GM12878 (cell line): ENCODE measurements around the gene CYB5B. TPM values are rescaled to one million over a fixed set of nuclear protein-coding genes. Genes with fewer than 3 reads are reported as not detected.

Experiments used
- ATAC-seq: fragments of 200-7000 bp; cut with Tn5 transposase; 3 replicates; pipeline ENCODE4 v1.9.1; 2020; ENCODE audit warnings: mild to moderate bottlenecking, moderate library complexity
- BruUV-seq: library from RNA; stranded (reverse); fragments of 400-500 nt; replicated peaks from 2 replicates; lab custom pipeline; 2021; lab: Mats Ljungman, UMichigan
- CTCF ChIA-PET: fragments of 300-600 bp; sonication (Branson Sonifier 250); formaldehyde crosslinking; extraction: SDS; loops from one replicate; lab custom pipeline; 2021; ENCODE audit warnings: inconsistent platforms; lab: Yijun Ruan, JAX
- POLR2A ChIA-PET: fragments of 350-600 bp; formaldehyde crosslinking; extraction: SDS; loops from one replicate; lab custom pipeline; 2021; ENCODE audit warnings: inconsistent platforms; lab: Charles Lee
- RAD21 ChIA-PET: fragments of 300-600 bp; sonication (Branson Sonifier 250); formaldehyde crosslinking; loops from one replicate; lab custom pipeline; 2023; ENCODE audit warnings: antibody characterized with exemption; ENCODE audit not compliant: unreplicated experiment; lab: Charles Lee
- SMC1A ChIA-PET: fragments of 300-600 bp; sonication (Branson Sonifier 250); formaldehyde crosslinking; loops from one replicate; lab custom pipeline; 2023; ENCODE audit not compliant: unreplicated experiment, uncharacterized antibody; lab: Charles Lee
- DNase-seq: peaks from one replicate; pipeline ENCODE4 v3.0.0-alpha.2; 2011; ENCODE audit warnings: low read depth, low spot score
- FAIRE-seq: peaks from 3 replicates; lab custom pipeline; 2011; peaks lifted over from hg19 to GRCh38; lab: Jason Lieb, UNC
- H2AFZ ChIP-seq: 2 replicates; pipeline ENCODE4 v1.6.0; 2011; ENCODE audit warnings: low read depth, low read length, control low read depth; ENCODE audit not compliant: control insufficient read depth
- H3K27ac ChIP-seq: 2 replicates; pipeline ENCODE4 v1.5.1; 2011; ENCODE audit warnings: control low read depth; ENCODE audit not compliant: control insufficient read depth, insufficient read depth
- H3K27me3 ChIP-seq, 2 experiments: replicated peaks in 1 of 2; 2 replicates each; pipeline versions ENCODE4 v1.6.0 to v1.6.1; 2011; ENCODE audit warnings: low read length in 1 of 2; ENCODE audit not compliant: control insufficient read depth in 2 of 2, insufficient read depth in 2 of 2
- H3K36me3 ChIP-seq, 2 experiments: 2 replicates each; pipeline ENCODE4 v1.5.1; 2011; ENCODE audit warnings: low read length in 1 of 2; ENCODE audit not compliant: control insufficient read depth in 2 of 2, insufficient read depth in 2 of 2
- H3K4me1 ChIP-seq: 2 replicates; pipeline ENCODE4 v1.6.1; 2011; ENCODE audit warnings: mild to moderate bottlenecking, low read length, moderate library complexity, mixed read lengths; ENCODE audit not compliant: control insufficient read depth, insufficient read depth
- H3K4me2 ChIP-seq: 2 replicates; pipeline ENCODE4 v1.6.0; 2011; ENCODE audit warnings: control low read depth; ENCODE audit not compliant: control insufficient read depth, insufficient read depth
- H3K4me3 ChIP-seq: fragments of 200-600 bp; sonication (generic); 2 replicates; pipeline ENCODE4 v1.5.1; 2016
- H3K79me2 ChIP-seq: 2 replicates; pipeline ENCODE4 v1.6.0; 2011; ENCODE audit warnings: low read length; ENCODE audit not compliant: control insufficient read depth, insufficient read depth
- H3K9ac ChIP-seq: 2 replicates; pipeline ENCODE4 v1.8.0; 2011; ENCODE audit warnings: low read length, control low read depth, mixed read lengths; ENCODE audit not compliant: control insufficient read depth, insufficient read depth
- H3K9me3 ChIP-seq: replicated peaks from 3 replicates; pipeline ENCODE4 v1.5.1; 2011; ENCODE audit warnings: mild to moderate bottlenecking, low read length; ENCODE audit not compliant: control insufficient read depth, insufficient read depth
- H4K20me1 ChIP-seq: 2 replicates; pipeline ENCODE4 v1.6.0; 2011; ENCODE audit not compliant: control insufficient read depth, insufficient read depth
- BHLHE40 ChIP-seq, 2 experiments: fragments of 450-650 bp in 1 of 2; IDR thresholded peaks; 2 replicates each; pipeline ENCODE4 v1.6.1; 2011 to 2017; ENCODE audit warnings: low read depth in 2 of 2, borderline replicate concordance in 1 of 2, improper control_type of control experiment in 1 of 2, low read length in 1 of 2, mild to moderate bottlenecking in 1 of 2
- EZH2 ChIP-seq: IDR thresholded peaks from 2 replicates; pipeline ENCODE4 v1.6.1; 2012; ENCODE audit warnings: low read depth, mild to moderate bottlenecking, control low read depth, inconsistent platforms, low read length, borderline replicate concordance; ENCODE audit not compliant: control insufficient read depth
- FOS ChIP-seq: IDR thresholded peaks from 3 replicates; pipeline ENCODE4 v1.6.1; 2011; ENCODE audit warnings: borderline replicate concordance; ENCODE audit not compliant: insufficient read length; ENCODE audit errors: extremely low read depth
- HDAC2 ChIP-seq: fragments of 200-600 bp; sonication (generic); IDR thresholded peaks from 2 replicates; pipeline ENCODE4 v1.6.1; 2017
- HDGF ChIP-seq: fragments of 450-650 bp; IDR thresholded peaks from 2 replicates; pipeline ENCODE4 v1.6.1; 2016; ENCODE audit warnings: antibody characterized with exemption
- IKZF2 ChIP-seq, 2 experiments: fragments of 450-650 bp; IDR thresholded peaks; 2 replicates each; pipeline ENCODE4 v1.6.1; 2017; ENCODE audit warnings: mild to moderate bottlenecking in 2 of 2, moderate library complexity in 2 of 2
- IRF4 ChIP-seq: IDR thresholded peaks from 2 replicates; pipeline ENCODE4 v1.6.1; 2011; ENCODE audit warnings: low read depth, low read length
- JUND ChIP-seq: IDR thresholded peaks from 2 replicates; pipeline ENCODE4 v1.6.1; 2012; ENCODE audit warnings: low read depth, mild to moderate bottlenecking, low read length, improper control_type of control experiment, moderate library complexity
- KLF5 ChIP-seq: fragments of 450-650 bp; IDR thresholded peaks from 2 replicates; pipeline ENCODE4 v1.6.1; 2014; ENCODE audit warnings: mild to moderate bottlenecking; ENCODE audit not compliant: partially characterized antibody
- MXI1 ChIP-seq: fragments of 150-350 bp; IDR thresholded peaks from 2 replicates; pipeline ENCODE4 v1.6.1; 2011; ENCODE audit warnings: low read depth, mild to moderate bottlenecking, inconsistent platforms, low read length, improper control_type of control experiment
- NR2F1 ChIP-seq: fragments of 450-650 bp; conservative IDR thresholded peaks from 2 replicates; pipeline ENCODE4 v1.6.1; 2017; ENCODE audit warnings: mild to moderate bottlenecking
- PML ChIP-seq: IDR thresholded peaks from 2 replicates; pipeline ENCODE4 v1.6.1; 2012; ENCODE audit warnings: low read length, inconsistent platforms
- SMAD5 ChIP-seq: IDR thresholded peaks from 2 replicates; pipeline ENCODE4 v1.6.1; 2016; ENCODE audit warnings: antibody characterized with exemption, low read depth
- SREBF2 ChIP-seq: IDR thresholded peaks from 2 replicates; pipeline ENCODE4 v1.6.1; 2012; ENCODE audit warnings: mild to moderate bottlenecking, low read length
- ZNF274 ChIP-seq: IDR thresholded peaks from one replicate; pipeline ENCODE4 v1.8.0; 2011; ENCODE audit not compliant: insufficient read length, insufficient read depth
- WGBS: methylation state at CpG from one replicate; pipeline ENCODE4 v1.1.6; 2016; ENCODE audit warnings: low lambda C conversion rate; ENCODE audit not compliant: insufficient replicate concordance, insufficient coverage; ENCODE audit errors: missing lambda C conversion rate; 5-methylcytosine and 5-hydroxymethylcytosine counted together
- in situ Hi-C: fragments of 300-500 bp; cut with MboI; formaldehyde crosslinking; loops from 9 replicates; pipeline ENCODE4 v1.14.3; 2018; ENCODE audit warnings: mixed read lengths
- intact Hi-C: fragments of 100-400 bp; cut with micrococcal nuclease; formaldehyde crosslinking; loops from one replicate; pipeline ENCODE4 v1.14.2; 2022; ENCODE audit not compliant: unreplicated experiment
- polyA plus RNA-seq, 11 experiments: library from polyadenylated mRNA; depleted of rRNA in 4 of 11; unstranded in 6 of 11; stranded (reverse) in 5 of 11; fragments of >200 nt; fragmentation: Nextera tagmentation in 4 of 11; fragmentation: Illumina TruSeq in 1 of 11; extraction: Ambion mirVana in 4 of 11; extraction: Trizol in 1 of 11; gene quantifications; 1 replicate in 1 of 11; 2 replicates in 10 of 11; pipeline versions ENCODE4 v1.2.1 to v1.2.3, GENCODE V29; 2011 to 2016; ENCODE audit warnings: inconsistent platforms in 2 of 11, missing spikeins in 2 of 11, low read depth in 1 of 11
- total RNA-seq, 4 experiments: library from RNA; depleted of rRNA in 3 of 4; stranded (reverse); fragments of >200 nt in 3 of 4; fragmentation: Illumina TruSeq in 1 of 4; extraction: Trizol in 1 of 4; gene quantifications; 2 replicates each; pipeline versions ENCODE4 v1.2.1 to v1.2.3, GENCODE V29; 2013 to 2021
- TF ChIP-seq, protein P1 (sequence below): fragments of 450-650 bp; IDR thresholded peaks from 2 replicates; pipeline ENCODE4 v1.6.1; 2017; ENCODE audit warnings: mild to moderate bottlenecking, moderate library complexity

Gene CYB5B
- total and polyA plus RNA-seq, 10 of the 15 experiments (the other 5 are each of a cell fraction or from before 2014, with no cell fraction given) = 145 to 305 (median 179) TPM

DNA sequence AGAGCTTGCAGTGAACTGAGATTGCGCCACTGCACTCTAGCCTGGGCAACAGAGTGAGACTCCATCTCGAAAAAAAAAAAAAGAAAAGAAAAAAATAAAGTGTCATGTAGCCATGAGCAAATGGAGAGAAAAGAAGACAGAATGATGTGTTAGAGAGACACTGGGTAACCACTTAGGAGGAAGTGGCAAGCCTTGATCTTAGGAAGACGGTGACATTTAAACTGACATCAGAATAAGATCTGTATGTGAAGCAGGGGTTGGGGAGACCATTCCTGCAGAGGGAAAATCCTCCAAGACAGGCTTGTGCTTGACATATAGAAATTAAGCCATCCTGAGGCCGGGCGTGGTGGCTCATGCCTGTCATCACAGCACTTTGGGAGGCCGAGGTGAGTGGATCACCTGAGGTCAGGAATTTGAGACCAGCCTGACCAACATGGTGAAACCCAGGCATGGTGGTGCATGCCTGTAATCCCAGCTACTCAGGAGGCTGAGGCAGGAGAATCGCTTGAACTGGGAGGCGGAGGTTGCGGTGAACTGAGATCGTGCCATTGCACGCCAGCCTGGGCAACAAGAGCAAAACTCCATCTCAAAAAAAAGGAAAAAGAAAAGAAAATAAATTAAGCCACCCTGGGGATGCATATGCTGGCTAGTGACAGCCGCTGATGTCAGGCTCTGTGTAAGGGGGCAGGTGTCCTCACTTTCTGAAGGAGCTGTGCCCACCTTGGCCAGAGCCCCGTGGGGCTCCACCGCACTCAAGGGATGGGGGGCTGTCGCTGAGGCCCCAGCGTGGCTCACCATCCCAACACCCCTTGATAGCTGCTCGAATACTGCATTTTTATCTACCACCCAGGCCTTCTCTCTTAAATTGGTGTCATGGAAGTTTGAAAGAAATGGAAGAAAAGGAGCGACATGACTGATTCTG, 13.1 kb upstream of the CYB5B start (continued):
- TF ChIP-seq NR2F1 (no peak), FOS (no peak), HDAC2 (no peak), PML (no peak), IRF4 (no peak), SREBF2 (no peak), JUND (no peak), MXI1 (no peak)
- TF ChIP-seq, all 136 proteins: peak for 0

DNA sequence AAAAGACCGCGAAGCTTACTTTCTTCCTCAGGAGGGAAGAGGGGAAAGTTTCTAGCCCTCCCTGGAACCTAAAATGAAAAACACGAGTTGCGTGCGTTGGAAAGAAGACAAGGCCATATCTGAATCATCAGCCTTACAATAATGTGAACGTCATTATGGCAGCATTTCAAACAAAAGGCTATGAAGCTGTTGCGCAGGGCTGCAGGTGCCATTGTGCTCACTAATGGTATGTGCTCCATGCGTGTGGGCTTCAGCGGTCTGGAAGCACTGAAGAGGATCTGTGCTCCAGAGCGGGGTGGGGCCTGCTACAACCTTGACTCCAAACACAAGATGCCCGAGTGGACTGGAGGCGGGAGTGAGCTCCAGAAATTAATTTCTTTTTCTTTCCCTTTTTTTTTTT, 12.1 kb upstream of the CYB5B start:
- Histone ChIP-seq H3K4me2 (no peak overlapping the region), H3K79me2 (no peaks in the 10 kb centered on the region), H3K27ac (no peak overlapping the region), H3K4me3 (no peak overlapping the region), H3K9me3 (no peaks in the 10 kb centered on the region), H3K4me1 (no peaks in the 10 kb centered on the region), H3K9ac (no peak overlapping the region), H3K36me3 (no peaks in the 10 kb centered on the region), H3K27me3 (no peaks in the 10 kb centered on the region), H2AFZ (no peak overlapping the region), H4K20me1 (no peaks in the 10 kb centered on the region)
- FAIRE-seq = no peak
- 82% methylated on average over 12 of the region's 12 CpGs for WGBS
- SMC1A ChIA-PET = interaction anchor here (1.1 kb wide), 1 partner anchor 15 kb away, joined by 4 read pairs; no protein-coding TSS in a partner anchor
- CTCF ChIA-PET = interaction anchor here (6.9 kb wide), 1 partner anchor 16 kb away, joined by 27 read pairs; no protein-coding TSS in a partner anchor
- RAD21 ChIA-PET = no interaction called here
- intact Hi-C loops = no loop called here
- no peak for DNase-seq
- no peak for ATAC-seq
- POLR2A ChIA-PET = interaction anchor here (0.6 kb wide), 1 partner anchor 28 kb away, joined by 9 read pairs; no protein-coding TSS in a partner anchor
- in situ Hi-C loops = no loop called here
- BruUV-seq = no TSS peak
- TF ChIP-seq HDGF = no peak
- no peak for TF ChIP-seq KLF5
- TF ChIP-seq, protein P1, sequence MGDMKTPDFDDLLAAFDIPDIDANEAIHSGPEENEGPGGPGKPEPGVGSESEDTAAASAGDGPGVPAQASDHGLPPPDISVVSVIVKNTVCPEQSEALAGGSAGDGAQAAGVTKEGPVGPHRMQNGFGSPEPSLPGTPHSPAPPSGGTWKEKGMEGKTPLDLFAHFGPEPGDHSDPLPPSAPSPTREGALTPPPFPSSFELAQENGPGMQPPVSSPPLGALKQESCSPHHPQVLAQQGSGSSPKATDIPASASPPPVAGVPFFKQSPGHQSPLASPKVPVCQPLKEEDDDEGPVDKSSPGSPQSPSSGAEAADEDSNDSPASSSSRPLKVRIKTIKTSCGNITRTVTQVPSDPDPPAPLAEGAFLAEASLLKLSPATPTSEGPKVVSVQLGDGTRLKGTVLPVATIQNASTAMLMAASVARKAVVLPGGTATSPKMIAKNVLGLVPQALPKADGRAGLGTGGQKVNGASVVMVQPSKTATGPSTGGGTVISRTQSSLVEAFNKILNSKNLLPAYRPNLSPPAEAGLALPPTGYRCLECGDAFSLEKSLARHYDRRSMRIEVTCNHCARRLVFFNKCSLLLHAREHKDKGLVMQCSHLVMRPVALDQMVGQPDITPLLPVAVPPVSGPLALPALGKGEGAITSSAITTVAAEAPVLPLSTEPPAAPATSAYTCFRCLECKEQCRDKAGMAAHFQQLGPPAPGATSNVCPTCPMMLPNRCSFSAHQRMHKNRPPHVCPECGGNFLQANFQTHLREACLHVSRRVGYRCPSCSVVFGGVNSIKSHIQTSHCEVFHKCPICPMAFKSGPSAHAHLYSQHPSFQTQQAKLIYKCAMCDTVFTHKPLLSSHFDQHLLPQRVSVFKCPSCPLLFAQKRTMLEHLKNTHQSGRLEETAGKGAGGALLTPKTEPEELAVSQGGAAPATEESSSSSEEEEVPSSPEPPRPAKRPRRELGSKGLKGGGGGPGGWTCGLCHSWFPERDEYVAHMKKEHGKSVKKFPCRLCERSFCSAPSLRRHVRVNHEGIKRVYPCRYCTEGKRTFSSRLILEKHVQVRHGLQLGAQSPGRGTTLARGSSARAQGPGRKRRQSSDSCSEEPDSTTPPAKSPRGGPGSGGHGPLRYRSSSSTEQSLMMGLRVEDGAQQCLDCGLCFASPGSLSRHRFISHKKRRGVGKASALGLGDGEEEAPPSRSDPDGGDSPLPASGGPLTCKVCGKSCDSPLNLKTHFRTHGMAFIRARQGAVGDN = no peak
- no peak for TF ChIP-seq EZH2
- TF ChIP-seq IKZF2 (IDR thresholded peaks at IDR 0.05) = no peak
- TF ChIP-seq PML = no peak
- no peak for TF ChIP-seq BHLHE40 (IDR thresholded peaks at IDR 0.05; ENCODE audit: borderline replicate concordance in 1 of 2, low read depth in 2 of 2, low read length in 1 of 2)
- no peak for TF ChIP-seq ZNF274
- no peak for TF ChIP-seq SMAD5
